ENCODE results near the gene C9orf78.

DNA sequence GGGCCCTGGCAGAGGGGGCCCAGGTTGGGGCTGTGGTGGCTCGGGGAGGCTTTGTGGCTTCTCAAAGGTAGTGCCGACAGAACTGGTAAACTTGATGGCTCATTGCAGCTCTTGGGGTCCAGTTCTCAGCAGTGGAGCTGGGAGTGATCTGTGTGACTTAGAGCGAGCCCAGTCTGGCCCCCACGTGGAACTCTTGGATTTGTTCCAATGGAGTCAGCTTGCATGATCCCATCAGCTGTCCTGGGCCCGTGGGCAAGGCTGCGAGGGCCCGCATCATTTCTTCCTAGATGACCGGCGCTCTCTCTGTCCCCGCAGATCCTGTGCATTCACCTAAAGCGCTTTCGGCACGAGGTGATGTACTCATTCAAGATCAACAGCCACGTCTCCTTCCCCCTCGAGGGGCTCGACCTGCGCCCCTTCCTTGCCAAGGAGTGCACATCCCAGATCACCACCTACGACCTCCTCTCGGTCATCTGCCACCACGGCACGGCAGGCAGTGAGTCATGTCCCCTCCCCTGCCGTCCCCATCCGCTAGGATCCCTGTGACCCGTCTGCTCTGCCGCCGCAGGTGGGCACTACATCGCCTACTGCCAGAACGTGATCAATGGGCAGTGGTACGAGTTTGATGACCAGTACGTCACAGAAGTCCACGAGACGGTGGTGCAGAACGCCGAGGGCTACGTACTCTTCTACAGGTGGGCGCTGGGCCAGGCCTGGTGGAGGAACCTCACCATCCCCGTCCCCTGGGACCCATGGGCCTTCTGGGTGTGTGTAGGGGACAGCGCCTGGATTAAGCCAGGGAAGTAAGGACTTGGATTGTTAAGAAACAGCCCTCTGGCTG lies 39.4 kb upstream of the C9orf78 start:
- TF ChIP-seq, protein P1, sequence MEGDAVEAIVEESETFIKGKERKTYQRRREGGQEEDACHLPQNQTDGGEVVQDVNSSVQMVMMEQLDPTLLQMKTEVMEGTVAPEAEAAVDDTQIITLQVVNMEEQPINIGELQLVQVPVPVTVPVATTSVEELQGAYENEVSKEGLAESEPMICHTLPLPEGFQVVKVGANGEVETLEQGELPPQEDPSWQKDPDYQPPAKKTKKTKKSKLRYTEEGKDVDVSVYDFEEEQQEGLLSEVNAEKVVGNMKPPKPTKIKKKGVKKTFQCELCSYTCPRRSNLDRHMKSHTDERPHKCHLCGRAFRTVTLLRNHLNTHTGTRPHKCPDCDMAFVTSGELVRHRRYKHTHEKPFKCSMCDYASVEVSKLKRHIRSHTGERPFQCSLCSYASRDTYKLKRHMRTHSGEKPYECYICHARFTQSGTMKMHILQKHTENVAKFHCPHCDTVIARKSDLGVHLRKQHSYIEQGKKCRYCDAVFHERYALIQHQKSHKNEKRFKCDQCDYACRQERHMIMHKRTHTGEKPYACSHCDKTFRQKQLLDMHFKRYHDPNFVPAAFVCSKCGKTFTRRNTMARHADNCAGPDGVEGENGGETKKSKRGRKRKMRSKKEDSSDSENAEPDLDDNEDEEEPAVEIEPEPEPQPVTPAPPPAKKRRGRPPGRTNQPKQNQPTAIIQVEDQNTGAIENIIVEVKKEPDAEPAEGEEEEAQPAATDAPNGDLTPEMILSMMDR (IDR thresholded peaks at IDR 0.05), result no peak
- TF ChIP-seq EP300 (IDR thresholded peaks at IDR 0.05) (no peak), POLR2AphosphoS5 (IDR thresholded peaks at IDR 0.05) (no peak), POLR2A (IDR thresholded peaks at IDR 0.05) (no peak)

All from upper lobe of left lung (tissue), 4 donors.